Frontal cortex (tissue), 4 donors: ENCODE data around the gene CDH10. TPM values are rescaled to one million over a fixed set of nuclear protein-coding genes. Genes with fewer than 3 reads are reported as not detected.

Experiments used
- DNase-seq, 2 donors: peaks; one replicate each; pipeline ENCODE4 v3.0.0; 2012; ENCODE audit warnings: low spot score in 2 of 2
- FAIRE-seq: peaks from 2 replicates; lab custom pipeline; 2012; peaks lifted over from hg19 to GRCh38; lab: Jason Lieb, UNC
- total RNA-seq: library from RNA; depleted of rRNA; stranded (reverse); fragments of >200 nt; gene quantifications from one replicate; pipeline ENCODE4 v1.2.3, GENCODE V29; 2014
- donor health status: control.
- donor health status: control.
- donor health status: control.

CDH10 gene
- total RNA-seq, 1 donor from 2014 or later: 79.9 TPM

DNA sequence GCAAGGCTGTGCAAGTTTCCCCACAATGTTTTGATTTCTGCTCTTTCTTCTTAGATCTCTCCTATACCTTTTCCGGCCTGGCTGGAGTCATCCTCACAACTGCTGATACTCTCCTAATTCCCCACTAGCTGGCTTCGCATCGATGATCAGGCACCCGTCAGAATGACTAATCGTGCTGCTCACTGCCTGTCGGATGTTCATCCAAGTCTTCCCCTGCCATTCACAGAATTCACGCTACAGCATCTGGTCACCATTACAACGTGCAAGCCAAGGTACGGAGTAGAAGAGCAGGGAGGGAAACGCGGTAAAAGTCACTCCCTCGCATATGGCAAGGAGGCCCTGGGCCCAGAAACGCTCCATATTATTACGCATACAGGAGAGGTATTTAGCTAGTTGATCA lies 35.1 kb downstream of the CDH10 start:
- no peak for DNase-seq
- FAIRE-seq: no peak

- FAIRE-seq: no peak
- DNase-seq: no peak
These were observed 37.8 kb downstream of the CDH10 start for GRCh38 chr5:24606971-24607370.

GRCh38 chr5:24602188-24602587 lies 42.6 kb downstream of the CDH10 start:
- FAIRE-seq (no peak), DNase-seq (no peak)

DNA sequence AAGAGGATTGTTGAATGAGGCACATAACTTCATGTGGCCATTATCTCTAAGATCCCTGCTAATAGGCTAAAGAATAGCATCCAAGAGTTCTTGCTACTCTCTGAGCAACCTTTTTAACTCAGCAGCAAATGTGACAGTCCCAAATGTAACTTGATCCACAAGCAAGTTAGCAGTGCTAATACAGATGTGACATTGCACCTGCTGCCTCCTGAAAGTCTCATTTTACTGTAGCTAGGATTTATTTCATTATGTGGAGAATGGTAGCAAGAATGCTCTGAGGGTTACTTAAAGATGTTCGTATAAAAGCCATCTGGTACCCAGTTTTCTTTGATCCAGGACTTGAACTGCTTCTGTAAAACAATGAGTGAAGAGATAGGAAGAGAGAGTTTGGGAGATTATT lies 45.8 kb downstream of the CDH10 start:
- DNase-seq (no peak), FAIRE-seq (no peak)

DNA sequence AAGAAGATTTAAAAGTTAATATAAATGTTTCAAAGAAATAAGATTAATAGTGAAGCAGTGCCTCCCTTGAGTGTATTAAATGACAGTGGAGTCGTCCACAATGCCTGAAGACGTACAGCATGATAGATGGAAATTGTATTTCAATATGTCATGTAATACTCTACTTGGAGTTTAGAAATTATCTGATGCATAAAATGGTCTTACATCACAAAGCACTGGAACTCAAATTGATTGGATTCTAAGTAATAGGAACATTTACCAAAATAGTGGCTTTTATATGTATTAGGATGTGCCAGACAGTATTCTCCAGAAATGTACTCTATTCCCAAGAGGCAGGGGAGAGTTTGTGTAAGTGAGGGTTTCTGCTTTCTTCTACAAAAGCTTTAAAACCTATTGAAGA lies 49.4 kb downstream of the CDH10 start:
- no peak for FAIRE-seq
- DNase-seq: no peak

DNA sequence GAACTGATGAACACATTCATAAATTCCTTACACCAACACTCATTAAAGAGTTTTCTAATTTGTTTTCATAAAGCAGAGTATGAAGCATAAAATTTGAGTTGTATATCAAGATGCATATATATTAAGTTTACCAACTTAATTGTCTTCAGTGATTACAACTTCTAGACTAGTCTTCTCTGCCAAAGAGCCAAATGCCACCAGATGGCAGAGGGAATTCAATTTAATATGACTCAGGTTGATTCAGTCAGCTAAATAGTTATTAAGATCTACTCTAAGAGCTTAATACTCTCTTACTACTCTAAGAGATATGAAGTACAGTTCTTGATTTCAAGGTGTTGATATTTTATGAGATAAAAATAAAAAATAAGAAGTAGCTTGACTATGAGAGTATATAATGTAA lies 53.4 kb downstream of the CDH10 start:
- FAIRE-seq: no peak

DNA sequence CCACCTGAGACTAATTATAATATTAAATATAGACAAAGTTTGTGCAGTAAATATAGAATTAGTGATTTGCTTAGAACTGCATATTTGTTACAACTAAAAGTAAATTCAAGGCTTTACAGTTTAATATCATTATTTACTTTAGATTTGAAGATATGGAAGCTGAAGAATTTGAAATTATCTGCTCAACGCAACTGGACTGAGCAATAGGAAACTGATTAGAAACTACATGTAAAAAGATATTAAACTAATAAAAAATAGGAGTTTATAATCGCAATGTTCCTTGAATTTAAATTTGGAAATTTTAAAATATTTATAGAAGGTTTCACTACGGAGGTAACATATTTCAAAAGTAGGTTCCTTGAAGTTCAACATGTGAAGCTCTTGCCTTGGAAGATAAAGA lies 55.2 kb downstream of the CDH10 start:
- DNase-seq (no peak), FAIRE-seq (no peak)

More for the DNA sequence above, 53.4 kb downstream of the CDH10 start:
- DNase-seq: no peak

DNA sequence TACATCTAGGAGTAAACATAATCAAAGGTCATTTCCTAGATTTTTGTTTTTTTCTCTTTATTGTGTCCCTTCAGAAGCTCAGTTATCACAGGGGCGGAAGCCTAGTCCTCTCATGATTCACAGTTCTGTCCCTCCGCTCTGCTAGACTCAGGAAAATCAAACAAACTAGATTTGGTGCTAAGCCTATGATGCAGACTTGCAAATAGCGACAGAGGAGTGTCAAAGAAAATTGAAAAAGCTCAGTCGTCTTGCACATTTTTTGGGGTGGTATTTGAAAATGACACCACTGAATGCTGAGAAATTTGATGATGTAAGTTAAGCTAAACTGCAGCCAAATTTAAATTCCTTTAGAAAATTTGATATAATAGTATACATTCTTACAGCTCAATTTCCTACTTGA lies 59.0 kb downstream of the CDH10 start:
- DNase-seq: no peak
- no peak for FAIRE-seq

- no peak for FAIRE-seq
These were observed 73.5 kb downstream of the CDH10 start for GRCh38 chr5:24571302-24571701.

GRCh38 chr5:24566933-24567332 lies 77.8 kb downstream of the CDH10 start:
- no peak for DNase-seq
- FAIRE-seq: no peak

More at GRCh38 chr5:24571302-24571701, 73.5 kb downstream of the CDH10 start:
- DNase-seq: peak in 1 of 2 donors; percentile 1

- FAIRE-seq: no peak
- no peak for DNase-seq
These were observed 89.5 kb downstream of the CDH10 start for GRCh38 chr5:24555229-24555628.

DNA sequence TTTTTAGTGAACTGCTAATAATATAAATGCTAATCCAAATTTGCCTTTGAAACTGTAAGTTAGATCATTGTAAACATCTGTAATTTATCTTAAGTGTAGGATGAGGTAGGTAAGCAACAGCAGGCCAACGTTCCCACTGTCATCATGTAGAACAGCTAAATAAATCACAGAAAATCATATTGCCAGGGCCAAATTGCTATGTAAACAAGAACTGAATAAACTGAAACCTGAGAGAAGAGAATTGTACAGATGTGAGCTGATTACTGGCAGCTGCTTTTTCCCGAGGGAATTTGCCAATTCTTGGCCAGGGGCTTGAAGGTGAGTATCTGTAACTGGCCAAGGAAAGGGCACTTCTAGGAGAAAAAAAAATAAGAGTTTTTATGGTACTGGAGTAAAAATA lies 97.6 kb downstream of the CDH10 start:
- DNase-seq (no peak), FAIRE-seq (no peak)

DNA sequence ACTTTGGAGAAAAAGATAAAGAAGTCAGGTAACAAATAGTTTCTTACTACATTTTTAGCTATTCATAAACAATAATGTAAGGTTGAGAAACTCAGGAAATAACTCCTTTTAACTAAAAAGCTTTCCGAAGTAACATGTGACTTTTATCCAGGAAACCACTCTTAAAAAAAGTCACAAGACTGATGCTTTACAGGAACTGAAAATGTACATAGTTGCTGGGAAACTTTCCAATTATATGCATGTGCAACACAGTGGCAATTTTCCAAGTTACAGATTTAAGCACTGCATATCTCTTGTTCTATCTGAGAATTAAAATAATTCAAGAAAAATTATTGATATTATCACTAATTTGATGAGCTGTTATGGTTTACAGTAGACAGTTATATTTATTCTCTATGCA lies 105.2 kb downstream of the CDH10 start:
- DNase-seq (no peak), FAIRE-seq (no peak)

GRCh38 chr5:24538346-24538745 lies 106.4 kb downstream of the CDH10 start:
- DNase-seq (no peak), FAIRE-seq (no peak)

GRCh38 chr5:24535646-24536045 lies 109.1 kb downstream of the CDH10 start:
- DNase-seq (no peak), FAIRE-seq (no peak)

DNA sequence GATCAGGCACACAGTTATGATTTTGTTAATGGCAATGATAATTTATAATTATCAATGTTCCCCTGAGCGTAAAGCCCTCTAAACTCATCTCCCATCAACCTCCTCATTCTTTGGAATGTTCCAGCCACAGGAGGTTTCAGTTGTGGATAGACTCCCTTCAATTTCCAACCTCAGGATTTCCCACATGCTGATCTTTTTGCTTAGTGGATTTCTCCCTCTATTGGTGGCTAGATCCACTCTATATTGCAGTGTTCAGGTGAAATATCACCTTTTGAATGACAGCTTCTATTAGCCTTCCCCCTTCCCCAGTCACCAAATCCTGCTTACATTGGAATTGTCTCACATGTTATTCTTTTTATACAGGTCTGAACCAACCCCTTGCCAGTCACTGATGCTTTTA lies 113.9 kb downstream of the CDH10 start:
- no peak for FAIRE-seq
- DNase-seq: no peak

- no peak for FAIRE-seq
- DNase-seq: no peak
These were observed 119.4 kb downstream of the CDH10 start for GRCh38 chr5:24525414-24525813.

DNA sequence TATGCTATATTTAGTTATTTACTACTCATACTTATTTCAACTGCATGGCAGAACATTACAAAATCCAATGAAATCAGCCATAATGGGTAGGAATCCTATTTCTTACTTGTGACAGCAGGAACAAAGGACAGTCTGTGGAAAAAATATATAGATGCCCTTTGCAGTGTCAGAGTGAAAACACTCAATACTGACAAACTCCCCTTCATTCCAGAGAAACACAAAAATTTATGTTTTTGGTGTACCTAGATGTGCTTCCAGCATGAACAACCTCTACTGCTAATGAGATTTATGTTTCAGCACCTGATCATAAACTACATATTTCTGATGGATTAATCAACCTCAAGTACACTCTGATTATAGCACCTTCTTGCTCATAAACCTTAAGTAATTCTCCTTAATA lies 132.4 kb downstream of the CDH10 start:
- no peak for FAIRE-seq

DNA sequence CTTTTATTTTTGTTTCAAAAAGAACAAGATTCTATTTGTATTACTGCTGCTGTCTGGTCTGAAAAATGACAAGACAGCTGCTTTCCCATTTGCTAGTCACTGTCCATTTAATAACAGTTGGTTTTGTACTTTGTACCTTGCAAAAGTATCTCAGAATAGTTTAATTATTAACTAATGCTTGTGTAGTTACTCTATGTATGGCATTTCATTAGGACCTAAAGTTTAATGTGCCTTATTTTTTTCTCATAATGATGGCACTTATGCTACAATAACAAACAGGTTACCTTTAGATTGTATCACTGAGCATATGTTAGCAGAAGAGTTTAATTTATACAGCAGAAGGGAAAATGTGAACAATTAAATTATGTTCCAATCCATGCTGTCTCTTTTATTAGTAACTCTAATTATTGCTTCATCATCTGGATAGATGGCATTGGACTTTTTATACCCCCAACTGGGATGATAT lies 134.2 kb downstream of the CDH10 start:
- FAIRE-seq: no peak
- DNase-seq: no peak

More for the DNA sequence above, 132.4 kb downstream of the CDH10 start:
- no peak for DNase-seq

GRCh38 chr5:24509943-24510342 lies 134.8 kb downstream of the CDH10 start:
- FAIRE-seq: no peak
- DNase-seq: no peak

DNA sequence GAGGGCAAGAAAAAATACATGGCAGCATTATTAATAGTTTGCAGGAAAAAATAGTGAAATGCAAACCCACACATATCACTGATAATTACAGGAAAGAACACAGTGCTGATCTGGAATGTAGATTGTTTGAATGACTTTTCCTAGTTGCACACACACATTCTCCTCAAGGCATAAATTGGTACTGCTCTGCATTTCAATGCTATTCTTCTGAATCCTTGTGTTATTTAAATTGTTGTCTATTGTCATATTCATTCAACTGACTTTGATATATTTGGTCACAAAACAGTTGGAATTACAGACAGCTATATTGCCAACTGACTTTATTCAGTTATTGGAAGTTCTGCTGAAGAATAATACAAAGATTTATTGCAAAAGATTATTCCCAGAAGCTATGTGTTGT lies 139.5 kb downstream of the CDH10 start:
- DNase-seq (no peak), FAIRE-seq (no peak)

- DNase-seq: no peak
These were observed 147.1 kb downstream of the CDH10 start for GRCh38 chr5:24497591-24498157.

More at GRCh38 chr5:24497591-24498157, 147.1 kb downstream of the CDH10 start:
- no peak for FAIRE-seq
